Hippocampal formation (tissue), 2 donors: Measurements from ENCODE around the gene UBE2G1.
"Not testable (repeated sequence)": the region's sequence is repeated elsewhere in the genome, so short reads cannot be mapped to it uniquely, and the experiment has no call there.

Experiments
- DNase-seq, 2 donors: peaks; one replicate each; lab custom pipeline; 2025; lab: John Stamatoyannopoulos, UW

UBE2G1 gene

DNA sequence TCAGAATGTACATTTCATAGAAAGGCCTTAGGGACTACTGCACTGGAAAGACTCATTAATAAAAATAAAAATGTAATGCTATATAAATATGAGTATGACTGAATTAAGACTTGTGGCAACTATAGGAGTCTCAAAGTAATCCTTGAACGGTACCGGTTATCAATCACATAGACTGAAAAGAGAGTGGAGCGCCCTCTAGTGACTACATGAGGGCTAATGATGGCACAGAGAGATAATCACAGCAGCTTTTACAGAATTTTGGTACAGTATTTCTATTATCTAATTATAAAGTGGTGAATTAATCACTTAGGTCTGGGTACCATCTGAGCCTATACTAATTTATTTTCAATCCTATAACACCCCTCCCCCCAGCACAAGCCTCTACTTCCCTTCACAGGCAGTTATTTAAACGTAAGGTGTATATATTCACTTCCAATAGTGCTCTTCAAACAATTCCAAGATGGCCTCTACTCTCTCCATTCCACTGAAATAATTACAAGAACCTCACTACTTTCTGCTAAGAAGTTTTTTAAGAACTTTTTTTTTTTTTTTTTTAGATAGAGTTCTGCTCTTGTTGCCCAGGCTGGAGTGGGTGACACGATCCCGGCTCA is 62.0 kb downstream of the UBE2G1 start:
- peak; percentile 13 to 48 for DNase-seq

DNA sequence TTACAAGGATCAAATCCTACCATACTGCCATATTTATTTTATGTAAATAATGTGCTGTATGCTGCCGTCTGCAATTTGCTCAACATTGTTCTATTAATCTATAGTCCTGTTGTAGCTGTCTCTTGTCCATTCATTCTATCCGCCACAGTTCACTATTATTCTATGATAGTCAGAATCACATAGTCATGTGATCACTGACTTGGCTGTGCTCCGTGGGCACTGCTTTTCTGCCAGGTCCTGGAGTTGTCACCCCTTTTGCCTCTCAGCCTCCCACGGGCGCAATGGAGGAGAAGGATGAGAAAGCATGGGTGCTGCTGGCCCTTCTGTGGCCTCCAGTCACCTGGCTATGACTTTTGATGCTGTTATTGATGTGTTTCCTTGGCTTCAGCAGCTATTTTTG is 65.4 kb downstream of the UBE2G1 start:
- peak; percentile 66 to 84 for DNase-seq

GRCh38 chr17:4297351-4297750 is 69.1 kb downstream of the UBE2G1 start:
- DNase-seq = no peak

DNA sequence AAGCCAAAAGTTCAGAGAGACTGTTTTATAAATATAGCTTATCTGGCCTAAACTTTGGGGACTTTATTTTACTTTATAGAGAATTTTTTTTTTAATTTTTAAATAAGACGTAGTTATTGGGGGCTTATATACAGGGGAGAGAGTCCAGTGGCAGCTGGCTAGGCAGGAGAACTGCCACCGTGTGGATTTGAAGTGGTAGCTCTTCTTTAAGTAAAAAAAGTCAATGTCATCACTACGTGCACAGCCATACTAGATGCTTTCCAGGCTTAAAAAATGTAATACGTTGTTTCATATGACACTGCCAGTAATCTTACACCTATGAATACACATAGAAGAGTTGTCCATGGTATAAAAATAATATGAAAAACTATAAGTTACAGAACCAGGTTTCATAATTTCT is 70.8 kb downstream of the UBE2G1 start:
- no peak for DNase-seq

GRCh38 chr17:4293572-4293971 is 72.9 kb downstream of the UBE2G1 start:
- no peak for DNase-seq

DNA sequence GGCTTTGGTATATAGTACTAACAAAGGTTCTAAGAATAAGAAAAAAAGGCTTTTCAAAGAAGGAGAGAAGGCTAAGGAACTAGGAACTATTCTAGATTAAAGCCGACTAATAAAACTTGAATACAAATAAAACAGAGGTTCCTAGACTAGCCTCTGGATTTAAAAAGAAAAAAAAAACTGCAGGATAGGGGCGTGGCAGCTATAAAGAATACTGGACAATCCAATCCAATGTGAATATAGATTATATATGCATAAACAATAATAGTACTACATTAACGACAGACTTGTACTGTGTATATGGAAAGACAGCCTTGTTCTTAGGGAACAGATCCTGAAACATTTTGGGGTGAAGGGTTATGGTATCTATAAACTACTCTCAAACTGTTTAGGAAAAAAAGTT is 78.8 kb downstream of the UBE2G1 start:
- DNase-seq = no peak

DNA sequence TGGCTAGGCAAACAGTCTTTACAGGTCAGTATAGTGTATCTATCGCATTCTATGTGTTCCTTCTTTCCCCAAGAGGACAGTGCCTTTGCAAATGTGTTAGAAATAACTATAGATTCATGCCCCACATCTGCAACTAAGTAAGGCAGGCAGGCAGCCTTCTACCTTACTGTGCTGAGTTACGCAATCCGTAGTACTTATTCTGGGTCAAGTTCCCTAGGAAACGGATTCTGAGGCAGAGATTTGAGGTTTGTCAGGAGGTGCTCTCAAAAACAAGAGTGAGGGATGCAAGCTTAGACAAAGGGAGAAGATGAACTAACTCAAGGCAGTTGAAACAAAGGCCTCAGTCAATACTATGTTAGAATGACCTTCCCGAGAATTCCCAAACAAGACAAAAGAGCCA is 90.0 kb downstream of the UBE2G1 start:
- DNase-seq = no peak

DNA sequence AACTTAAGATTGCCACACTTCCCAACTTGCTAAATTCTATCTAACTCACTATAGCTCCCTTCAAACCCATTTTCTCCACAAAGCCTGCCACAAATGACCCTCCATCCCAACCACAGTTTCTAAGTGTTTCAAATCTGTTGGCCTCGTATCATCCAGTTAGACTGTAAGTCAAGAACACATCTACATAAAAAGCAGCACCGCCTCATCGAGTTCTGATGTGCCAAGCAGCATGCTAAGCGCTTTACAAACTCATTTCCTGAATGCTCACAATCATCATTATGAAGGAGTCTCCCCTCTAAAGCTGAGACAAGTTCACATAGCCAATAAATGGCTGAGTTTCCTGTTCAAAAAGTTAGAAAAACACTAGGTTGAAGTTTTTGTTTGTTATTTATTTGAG is 93.5 kb downstream of the UBE2G1 start:
- DNase-seq = no peak

DNA sequence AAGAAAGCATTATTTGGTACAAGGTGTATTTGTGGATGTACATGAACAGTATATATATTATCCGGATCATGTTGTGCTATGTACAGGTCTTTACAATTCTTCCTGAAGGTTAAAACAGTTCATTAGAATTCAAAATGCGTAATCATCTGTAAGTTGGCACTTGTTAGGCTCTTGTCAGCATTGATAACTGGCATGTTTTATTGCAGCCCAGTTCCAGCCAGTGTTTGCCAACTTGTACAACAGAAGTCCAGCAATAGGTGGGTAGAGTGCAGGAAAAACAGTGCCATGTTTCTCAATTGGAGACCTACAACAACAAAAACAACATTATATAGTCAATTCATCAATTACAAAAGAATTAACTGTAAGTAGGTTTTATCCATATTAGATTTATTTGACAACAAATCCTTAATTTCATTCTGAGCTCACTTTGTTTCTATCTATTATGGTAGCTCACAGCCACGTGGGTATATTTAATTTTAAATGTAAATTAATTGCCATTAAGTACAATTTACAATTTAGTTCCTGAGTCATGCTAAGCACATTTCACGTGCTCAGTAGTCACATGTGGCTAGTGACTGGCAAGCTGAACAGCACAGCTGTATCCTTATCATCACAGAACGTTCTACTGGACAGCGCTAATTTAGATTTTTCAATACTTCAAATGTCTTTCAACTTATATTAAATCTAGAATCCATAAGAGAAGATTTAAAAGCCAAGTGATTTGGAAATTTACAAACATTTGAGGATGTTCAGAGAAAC is 94.1 kb downstream of the UBE2G1 start:
- DNase-seq = peak in 1 of 2 donors; percentile 11

- DNase-seq = no peak
Measured at GRCh38 chr17:4270736-4271135, 95.7 kb downstream of the UBE2G1 start.

DNA sequence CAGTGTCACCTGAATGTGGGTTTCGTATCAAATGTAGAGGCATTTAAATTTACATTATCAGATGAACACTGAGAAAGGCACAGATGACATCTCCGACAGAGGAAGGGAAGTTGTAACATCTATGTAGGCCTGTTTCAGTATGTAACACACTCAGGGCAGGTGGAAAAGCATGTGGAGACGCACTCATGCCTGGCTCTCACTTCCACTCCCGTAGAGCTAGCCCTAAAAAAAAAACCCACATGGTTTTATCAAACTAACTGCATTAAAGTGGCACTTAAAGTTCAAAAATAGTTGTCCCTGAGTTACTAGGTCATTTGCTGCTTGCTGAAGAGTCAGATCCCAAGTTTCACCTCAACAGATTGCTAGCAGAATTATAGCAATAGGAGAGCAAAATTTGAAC is 96.6 kb downstream of the UBE2G1 start:
- no peak for DNase-seq

DNA sequence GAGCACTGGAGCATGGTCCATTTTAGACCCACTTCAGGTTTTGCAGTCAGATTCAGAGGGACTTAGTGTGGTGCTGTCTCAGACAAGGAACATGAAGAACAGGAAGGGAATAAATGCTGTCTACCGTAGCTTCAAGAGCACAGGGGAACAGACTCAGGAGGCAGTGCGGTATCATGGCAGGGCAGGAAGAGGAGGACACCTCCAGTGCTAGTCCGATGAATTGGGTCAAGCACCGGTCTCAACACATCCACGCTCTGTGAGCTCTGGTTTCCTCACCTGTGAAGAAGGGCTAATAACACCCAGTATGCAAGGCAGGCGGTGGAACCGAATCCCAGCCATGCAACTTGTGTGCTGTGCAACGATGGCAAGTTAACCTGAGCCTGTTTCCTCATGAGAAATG is 99.1 kb downstream of the UBE2G1 start:
- no peak for DNase-seq

- no peak for DNase-seq
Measured at GRCh38 chr17:4266550-4266949, 99.9 kb downstream of the UBE2G1 start.

- peak; percentile 91 to 93 for DNase-seq
Measured at GRCh38 chr17:4263282-4264215, 102.9 kb downstream of the UBE2G1 start, which contains the start of gene ANKFY1. Gene ANKFY1, minus strand, starts transcription at chr17:4263979. Its CDS starts 38 bp downstream, at chr17:4263941.

DNA sequence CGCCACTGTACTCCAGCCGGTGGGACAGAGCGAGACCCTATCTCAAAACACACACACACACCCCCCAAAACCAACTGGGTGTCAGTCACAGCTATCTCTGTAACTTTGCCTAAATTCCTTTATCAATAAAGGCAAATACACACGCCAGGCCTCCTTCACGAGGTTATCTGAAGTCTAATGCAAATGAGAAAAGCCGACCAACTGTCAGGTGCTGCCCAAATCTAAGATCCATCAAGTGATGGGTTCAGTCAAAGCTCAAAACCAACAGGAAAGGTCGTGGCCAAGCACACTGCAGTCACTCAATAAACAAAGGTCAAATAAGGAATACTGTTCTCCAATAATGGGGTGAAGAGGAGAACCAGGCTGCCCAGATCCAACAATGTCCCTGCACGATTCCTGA is 103.8 kb downstream of the UBE2G1 start:
- no peak for DNase-seq

DNA sequence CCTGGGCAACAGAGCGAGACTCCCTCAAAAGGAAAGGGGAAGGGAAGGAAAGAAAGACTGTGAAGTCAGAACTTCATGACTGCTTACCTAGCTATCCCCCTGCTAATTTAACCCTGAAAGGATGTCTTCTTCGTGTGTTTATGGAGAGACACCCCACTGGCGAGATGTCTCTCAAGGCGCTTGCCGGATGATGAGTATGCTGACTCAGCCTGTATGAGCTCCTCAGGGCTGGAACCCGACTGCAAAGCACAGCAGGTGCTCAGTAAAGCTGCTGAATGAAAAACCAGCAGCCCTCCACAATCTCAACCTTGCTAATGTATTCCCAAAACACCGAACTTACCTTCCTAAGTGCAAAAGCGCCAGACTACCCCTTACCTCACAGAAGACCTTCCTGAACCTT is 105.0 kb downstream of the UBE2G1 start:
- no peak for DNase-seq

DNA sequence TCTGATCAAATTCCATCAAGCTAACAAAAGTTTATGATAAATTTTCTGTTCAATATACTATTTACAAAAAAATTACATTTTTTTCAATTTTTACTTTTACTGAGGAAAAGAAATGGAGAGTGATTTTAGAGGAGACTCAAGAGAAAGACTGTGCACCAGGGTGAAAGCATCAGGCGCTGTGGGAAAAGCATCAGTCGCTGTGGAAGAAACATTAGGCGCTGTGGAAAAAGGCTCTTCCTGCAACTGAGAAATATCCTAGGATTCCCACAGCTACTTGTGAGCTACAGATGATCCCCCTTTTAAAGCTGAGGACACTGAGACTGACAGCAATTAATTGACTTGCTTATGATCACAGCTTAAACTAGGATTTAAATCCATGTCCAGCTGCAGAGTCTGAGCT is 107.6 kb downstream of the UBE2G1 start:
- DNase-seq = no peak

- no peak for DNase-seq
Measured at GRCh38 chr17:4256952-4257351, 109.5 kb downstream of the UBE2G1 start.

- DNase-seq = not testable (repeated sequence)
Measured at GRCh38 chr17:4255271-4255670, 111.2 kb downstream of the UBE2G1 start.

- no peak for DNase-seq
Measured at GRCh38 chr17:4250887-4251286, 115.6 kb downstream of the UBE2G1 start.

GRCh38 chr17:4249452-4250029 is 116.9 kb downstream of the UBE2G1 start:
- no peak for DNase-seq
